D721Med (cell line): ENCODE data around the gene ADGRA1.

ENCODE experiments used
- DNase-seq: peaks from one replicate; pipeline ENCODE4 v3.0.0; 2011; ENCODE audit warnings: low spot score; ENCODE audit not compliant: insufficient read length
- FAIRE-seq: peaks from 2 replicates; lab custom pipeline; 2011; peaks lifted over from hg19 to GRCh38; lab: Jason Lieb, UNC
- TF ChIP-seq, protein P1 (sequence below): IDR thresholded peaks from 2 replicates; pipeline ENCODE4 v1.5.1; 2012; ENCODE audit warnings: mild to moderate bottlenecking, control low read depth; ENCODE audit not compliant: insufficient read depth; ENCODE audit errors: missing control alignments

The ADGRA1 gene

GRCh38 chr10:133123050-133123745, 35.5 kb downstream of the ADGRA1 start:
- DNase-seq (no peak), FAIRE-seq (no peak)
- TF ChIP-seq, protein P1, sequence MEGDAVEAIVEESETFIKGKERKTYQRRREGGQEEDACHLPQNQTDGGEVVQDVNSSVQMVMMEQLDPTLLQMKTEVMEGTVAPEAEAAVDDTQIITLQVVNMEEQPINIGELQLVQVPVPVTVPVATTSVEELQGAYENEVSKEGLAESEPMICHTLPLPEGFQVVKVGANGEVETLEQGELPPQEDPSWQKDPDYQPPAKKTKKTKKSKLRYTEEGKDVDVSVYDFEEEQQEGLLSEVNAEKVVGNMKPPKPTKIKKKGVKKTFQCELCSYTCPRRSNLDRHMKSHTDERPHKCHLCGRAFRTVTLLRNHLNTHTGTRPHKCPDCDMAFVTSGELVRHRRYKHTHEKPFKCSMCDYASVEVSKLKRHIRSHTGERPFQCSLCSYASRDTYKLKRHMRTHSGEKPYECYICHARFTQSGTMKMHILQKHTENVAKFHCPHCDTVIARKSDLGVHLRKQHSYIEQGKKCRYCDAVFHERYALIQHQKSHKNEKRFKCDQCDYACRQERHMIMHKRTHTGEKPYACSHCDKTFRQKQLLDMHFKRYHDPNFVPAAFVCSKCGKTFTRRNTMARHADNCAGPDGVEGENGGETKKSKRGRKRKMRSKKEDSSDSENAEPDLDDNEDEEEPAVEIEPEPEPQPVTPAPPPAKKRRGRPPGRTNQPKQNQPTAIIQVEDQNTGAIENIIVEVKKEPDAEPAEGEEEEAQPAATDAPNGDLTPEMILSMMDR: no peak

DNA sequence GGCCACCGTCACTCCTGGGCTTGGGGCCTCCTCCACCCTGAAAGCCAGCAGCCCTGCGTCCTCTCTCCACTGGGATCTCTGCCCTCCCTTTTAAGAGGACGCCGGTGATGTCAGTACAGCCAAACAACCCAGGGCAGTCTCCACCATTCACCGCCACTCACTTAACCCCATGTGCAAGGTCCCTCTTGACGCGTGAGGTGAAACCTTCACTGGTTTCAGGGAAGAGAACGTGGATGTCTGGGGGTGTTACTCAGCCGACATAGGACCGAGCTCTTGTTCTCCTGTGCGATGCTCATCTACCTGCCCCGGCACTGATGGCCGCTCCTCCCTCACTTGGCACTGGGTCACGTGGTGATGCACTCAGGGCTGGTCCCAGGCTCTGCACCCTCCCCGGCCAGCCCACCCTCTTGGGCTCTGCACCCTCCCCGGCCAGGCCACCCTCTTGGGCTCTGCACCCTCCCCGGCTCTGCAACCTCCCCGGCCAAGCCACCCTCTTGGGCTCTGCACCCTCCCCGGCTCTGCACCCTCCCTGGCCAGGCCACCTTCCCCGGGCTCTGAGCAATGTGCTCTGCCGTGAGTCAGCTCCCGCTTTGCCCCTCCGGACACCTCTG, 36.1 kb downstream of the ADGRA1 start:
- TF ChIP-seq, protein P1: no peak
- DNase-seq (no peak), FAIRE-seq (no peak)

DNA sequence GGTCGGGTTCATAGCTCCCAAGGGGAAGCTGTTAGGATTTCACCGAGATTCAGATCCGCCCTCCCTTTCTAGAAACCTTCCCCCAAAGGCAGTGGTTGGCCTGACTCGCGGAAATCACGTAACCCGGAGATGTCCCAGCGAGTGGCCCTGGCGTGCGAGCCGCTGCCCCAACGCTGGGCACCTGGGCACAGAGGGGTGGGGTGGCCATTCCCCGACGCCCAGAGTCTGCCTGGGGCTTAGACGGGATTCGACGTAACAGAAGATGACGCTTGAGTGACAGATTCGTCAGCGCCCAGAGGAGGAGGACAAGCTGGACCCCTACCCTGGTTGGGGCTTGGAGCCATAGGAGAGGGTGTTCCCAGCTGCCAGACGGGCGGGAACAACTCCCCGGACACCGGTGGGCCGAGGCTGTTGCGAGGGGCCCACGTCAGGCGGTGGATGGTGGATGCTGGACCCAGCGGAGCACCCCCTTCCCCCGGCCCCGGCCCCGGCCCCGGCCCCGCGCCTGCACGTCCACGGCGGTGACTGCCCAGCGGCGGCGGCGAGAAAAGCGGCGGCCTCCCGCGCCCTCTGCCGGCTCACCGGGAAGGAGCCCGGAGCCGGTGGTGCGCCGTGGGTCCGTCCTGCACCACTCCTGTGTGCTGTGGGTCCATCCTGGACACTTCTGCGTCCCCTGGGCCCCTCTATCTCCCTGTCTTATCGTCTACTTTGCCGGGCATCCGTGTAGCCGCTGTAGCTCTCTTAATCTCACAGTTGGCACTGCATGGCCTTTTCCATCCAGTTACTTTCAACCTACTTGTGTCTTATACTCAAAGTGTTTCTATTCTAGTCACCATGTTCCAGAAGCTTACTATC, 36.9 kb downstream of the ADGRA1 start:
- no peak for FAIRE-seq
- DNase-seq: no peak
- TF ChIP-seq, protein P1: peak; percentile 38

DNA sequence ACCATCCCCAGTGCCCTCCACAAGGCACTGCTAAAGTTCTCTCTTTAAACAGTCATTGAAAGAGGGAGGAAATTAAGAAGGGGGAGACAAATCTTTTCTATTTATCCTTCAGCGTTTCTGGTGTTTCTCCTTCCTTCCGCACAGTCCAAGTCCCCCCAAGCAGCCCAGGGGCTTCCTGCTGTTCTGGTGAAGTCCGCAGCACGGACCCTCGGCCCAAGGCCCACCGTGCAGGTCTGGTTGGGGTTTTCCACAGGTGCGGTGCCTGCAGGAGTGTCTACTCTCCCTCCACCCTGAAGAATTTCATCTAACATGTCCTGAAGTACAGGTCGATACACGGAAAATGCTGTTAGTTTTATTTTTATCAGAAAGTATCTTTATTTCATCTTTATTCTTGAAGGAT, 38.2 kb downstream of the ADGRA1 start:
- TF ChIP-seq, protein P1: no peak
- DNase-seq (no peak), FAIRE-seq (no peak)

- FAIRE-seq (no peak), DNase-seq (no peak)
- TF ChIP-seq, protein P1: no peak
These were observed 38.9 kb downstream of the ADGRA1 start for GRCh38 chr10:133126431-133127290.

DNA sequence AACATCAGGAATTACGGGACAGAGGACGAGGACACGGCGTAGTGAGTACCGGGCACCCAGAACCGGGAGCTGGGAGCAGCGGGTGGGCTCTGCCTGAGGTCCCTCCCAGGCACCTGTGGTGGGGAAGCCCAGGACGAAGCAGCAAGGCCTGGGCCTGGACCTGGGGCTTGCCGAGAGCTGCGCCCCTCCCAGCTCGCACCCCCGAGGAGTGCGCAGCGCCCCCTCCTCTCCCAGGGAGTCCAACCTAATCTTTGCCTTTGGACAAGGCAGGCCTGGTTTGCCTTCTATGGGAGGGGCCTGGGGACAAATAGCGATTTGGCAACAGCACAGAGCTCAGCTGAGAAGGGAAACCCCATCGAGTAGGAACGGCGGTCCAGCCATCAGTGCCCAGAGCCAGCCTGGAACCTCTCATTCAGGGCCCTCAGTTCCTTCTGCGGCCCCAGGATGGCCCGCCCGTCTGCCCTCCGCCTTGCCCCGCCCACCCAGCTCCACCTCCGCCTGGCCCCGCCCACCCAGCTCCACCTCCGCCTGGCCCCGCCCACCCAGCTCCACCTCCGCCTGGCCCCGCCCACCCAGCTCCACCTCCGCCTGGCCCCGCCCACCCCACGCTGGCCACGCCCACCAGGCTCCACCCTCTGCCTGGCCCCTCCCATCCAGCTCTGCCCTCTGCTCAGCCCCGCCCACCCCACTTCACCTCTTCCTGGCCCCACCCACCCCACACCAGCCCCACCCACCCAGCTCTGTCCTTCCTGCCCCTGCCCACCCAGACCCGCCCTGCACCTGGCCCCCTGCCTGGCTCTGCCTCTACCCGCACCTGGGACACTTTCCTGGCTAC, 39.8 kb downstream of the ADGRA1 start:
- DNase-seq (no peak), FAIRE-seq (no peak)
- TF ChIP-seq, protein P1: no peak
